GM12874 (cell line): Measurements from ENCODE around the gene INAFM1.

Experiments used
- TF ChIP-seq, protein P1 (sequence below): IDR thresholded peaks from 2 replicates; pipeline ENCODE4 v1.5.1; 2011; ENCODE audit warnings: low read depth, mild to moderate bottlenecking, control low read depth, low read length, moderate library complexity; ENCODE audit not compliant: insufficient read depth

Gene INAFM1

DNA sequence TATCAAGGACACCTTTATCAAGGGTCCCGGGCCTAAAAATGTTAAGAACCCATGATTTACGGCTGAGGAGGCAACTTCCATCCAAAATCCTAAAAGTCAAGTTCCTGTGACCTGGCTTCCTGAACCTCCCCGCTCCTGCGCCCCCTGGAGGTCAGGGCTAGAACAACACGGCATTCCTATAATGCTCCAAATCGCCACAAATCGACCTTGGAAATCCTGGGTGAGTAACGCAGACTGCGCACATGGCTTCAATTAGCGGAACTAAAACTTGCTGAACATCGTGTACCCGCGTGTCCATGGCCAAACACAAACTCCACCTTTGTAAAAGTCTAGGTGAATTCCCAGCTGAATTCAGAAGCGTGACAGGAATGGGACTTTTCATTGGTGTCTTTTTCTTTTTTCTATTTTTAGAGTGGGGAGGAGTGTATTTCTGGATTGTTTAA lies 30.6 kb downstream of the INAFM1 start:
- TF ChIP-seq, protein P1, sequence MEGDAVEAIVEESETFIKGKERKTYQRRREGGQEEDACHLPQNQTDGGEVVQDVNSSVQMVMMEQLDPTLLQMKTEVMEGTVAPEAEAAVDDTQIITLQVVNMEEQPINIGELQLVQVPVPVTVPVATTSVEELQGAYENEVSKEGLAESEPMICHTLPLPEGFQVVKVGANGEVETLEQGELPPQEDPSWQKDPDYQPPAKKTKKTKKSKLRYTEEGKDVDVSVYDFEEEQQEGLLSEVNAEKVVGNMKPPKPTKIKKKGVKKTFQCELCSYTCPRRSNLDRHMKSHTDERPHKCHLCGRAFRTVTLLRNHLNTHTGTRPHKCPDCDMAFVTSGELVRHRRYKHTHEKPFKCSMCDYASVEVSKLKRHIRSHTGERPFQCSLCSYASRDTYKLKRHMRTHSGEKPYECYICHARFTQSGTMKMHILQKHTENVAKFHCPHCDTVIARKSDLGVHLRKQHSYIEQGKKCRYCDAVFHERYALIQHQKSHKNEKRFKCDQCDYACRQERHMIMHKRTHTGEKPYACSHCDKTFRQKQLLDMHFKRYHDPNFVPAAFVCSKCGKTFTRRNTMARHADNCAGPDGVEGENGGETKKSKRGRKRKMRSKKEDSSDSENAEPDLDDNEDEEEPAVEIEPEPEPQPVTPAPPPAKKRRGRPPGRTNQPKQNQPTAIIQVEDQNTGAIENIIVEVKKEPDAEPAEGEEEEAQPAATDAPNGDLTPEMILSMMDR = peak; percentile 95

DNA sequence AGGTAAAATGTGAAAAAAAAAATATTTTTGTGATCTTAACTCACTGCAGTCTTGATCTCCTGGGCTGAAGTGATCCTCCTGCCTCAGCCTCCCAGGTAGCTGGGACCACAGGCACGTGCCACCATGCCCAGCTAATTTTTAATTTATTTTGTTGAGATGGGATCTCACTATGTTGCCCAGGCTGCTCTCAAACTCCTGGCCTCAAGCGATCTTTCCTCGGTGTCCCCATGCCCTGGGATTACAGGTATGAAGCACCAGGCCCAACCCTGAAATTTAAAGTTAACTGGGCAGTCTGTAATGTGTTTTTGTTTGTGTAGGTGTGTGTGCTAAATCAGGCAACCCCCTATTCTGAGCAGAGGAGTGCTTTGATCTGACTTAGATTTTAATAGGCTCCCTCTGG lies 31.6 kb downstream of the INAFM1 start:
- TF ChIP-seq, protein P1 = no peak

DNA sequence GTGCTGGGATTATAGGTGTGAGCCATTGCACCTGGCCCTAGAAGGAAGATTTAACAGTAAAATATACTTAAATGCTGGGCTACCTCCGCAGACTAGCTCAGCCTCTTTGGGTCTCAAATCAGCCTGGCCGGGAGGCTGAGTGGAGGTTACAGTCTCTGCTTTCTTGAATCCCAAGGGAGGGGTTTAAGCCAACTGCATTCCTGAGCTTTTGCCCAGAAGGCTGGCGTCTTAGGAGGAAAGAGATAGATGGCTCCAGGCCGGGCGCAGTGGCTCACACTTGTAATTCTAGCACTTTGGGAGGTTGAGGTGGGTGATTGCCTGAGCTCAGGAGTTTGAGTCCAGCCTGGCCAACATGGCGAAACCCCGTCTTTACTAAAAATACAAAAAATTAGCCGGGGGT lies 34.4 kb downstream of the INAFM1 start:
- TF ChIP-seq, protein P1 = no peak

DNA sequence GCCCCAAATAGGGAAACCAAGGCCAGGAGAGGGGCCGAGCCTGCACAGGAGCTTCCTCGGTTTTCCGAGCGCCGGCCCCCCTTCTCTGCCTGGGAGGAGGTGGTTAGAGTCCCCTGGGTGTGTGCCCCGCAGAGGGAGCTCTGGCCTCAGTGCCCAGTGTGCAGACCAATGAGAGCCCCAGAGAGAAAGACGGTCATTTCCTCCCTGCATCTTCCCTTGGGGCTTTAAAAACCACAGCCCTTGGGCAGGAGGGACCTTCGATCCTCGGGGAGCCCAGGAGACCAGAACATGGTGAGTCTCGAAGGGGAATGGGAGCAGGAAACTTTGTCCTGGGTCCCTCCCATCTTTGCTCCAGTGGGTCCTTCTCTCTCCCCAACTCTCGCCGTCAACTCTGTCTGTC lies 34.9 kb downstream of the INAFM1 start, which contains the start of gene C5AR1:
C5AR1 (plus strand) TSS at position 254 of the 400 bp plus-strand sequence; CDS start at position 289, 35 bp downstream.
- TF ChIP-seq, protein P1 = 0 out of 2 replicates have a peak, but pooled peaks have one; percentile 11

DNA sequence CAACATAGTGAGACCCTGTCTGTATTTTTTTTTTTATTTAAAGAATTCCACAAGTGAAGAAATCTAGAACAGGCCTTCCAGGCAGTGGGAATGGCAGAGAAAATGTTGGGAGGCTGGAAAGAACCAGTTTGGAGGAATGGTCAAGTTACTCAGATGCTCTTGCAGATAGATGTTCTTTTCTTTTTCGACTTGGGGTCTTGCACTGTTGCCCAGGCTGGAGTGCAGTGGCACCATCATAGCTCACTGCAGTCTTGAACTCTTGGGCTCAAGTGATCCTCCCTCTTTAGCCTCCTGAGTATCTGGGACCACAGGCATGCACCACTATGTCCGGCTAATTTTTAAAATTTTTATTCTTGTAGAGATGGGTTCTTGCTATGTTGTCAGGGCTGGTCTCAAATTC lies 35.6 kb downstream of the INAFM1 start:
- TF ChIP-seq, protein P1 = no peak

DNA sequence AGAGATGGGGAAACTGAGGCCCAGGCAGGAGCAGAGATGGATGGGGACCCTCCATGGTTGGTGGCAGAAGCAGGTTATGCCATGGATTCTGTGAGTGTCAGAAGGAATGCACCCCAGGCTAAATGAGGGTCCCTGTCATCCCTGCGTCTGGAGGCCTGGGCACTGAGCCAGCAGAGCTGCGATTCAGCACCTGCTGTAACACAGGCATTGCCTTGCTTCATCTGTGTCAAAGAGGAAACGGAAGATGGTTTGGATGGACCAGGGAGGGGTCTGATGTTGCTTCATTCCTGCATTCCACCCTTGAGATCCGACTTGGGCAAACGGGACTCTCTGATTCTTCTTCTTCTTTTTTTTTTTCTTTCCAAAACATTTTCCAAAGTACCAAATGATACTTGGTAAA lies 36.1 kb downstream of the INAFM1 start:
- TF ChIP-seq, protein P1 = no peak

DNA sequence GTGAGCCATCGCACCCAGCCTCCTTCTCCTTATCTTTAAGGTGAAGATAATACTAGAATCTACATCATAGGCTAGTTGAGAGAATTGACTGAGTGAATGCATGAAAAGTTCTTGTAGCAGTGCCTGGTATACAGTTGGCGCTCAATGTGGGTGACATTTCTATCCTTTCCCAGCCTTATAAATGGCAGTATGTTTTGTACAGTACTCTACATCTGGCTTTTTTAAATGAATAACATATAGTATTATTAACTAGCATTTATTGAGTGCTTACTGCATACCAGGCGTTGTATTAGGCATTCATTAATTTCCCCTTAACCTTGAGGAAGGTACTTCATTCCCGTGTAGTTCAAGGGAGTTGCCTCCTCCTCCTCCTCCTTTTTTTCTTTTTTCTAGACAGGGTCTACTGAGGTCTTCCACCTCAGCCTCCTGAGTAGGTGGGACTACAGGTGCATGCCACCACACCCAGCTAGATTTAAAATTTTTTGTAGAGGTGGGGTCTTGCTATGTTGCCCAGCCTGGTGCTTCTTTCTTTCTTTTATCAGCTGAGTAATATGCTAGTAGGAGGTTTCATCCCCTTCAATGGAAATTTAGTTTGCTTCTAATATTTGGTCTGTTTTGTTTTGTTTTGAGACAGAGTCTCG lies 37.8 kb downstream of the INAFM1 start:
- TF ChIP-seq, protein P1 = no peak
